Loucy (cell line): ENCODE data around the gene SAMD13.
A peak's percentile ranks its signal among the peaks of the same experiment; 100 is the strongest.

ENCODE experiments used
- H2AFZ ChIP-seq: fragments of 200-600 bp; sonication (generic); 2 replicates; pipeline ENCODE4 v1.6.0; 2016; ENCODE audit warnings: antibody characterized with exemption, mild to moderate bottlenecking, low read length, moderate library complexity
- H3F3A ChIP-seq: fragments of 200-600 bp; 2 replicates; pipeline ENCODE4 v1.6.0; 2016; ENCODE audit warnings: antibody characterized with exemption, low read depth, mild to moderate bottlenecking
- H3K27me3 ChIP-seq: fragments of 200-600 bp; sonication (generic); 2 replicates; pipeline ENCODE4 v1.6.1; 2014; ENCODE audit warnings: low read length, mild to moderate bottlenecking; ENCODE audit not compliant: insufficient read depth, poor library complexity, severe bottlenecking
- H3K36me3 ChIP-seq: fragments of 200-600 bp; sonication (generic); 2 replicates; pipeline ENCODE4 v1.6.1; 2016; ENCODE audit warnings: low read length; ENCODE audit not compliant: insufficient read depth
- H3K4me1 ChIP-seq: fragments of 200-600 bp; sonication (generic); 2 replicates; pipeline ENCODE4 v1.5.1; 2014; ENCODE audit warnings: low read length, mild to moderate bottlenecking; ENCODE audit not compliant: insufficient read depth, poor library complexity, severe bottlenecking
- H3K4me2 ChIP-seq: fragments of 200-600 bp; sonication (generic); 2 replicates; pipeline ENCODE4 v1.6.0; 2014; ENCODE audit warnings: antibody characterized with exemption, low read length, low read depth, mild to moderate bottlenecking; ENCODE audit not compliant: poor library complexity, severe bottlenecking
- H3K4me3 ChIP-seq: fragments of 200-600 bp; sonication (generic); 2 replicates; pipeline ENCODE4 v1.5.1; 2014; ENCODE audit warnings: low read length, mild to moderate bottlenecking, mixed read lengths; ENCODE audit not compliant: poor library complexity, severe bottlenecking
- H3K79me2 ChIP-seq: fragments of 200-600 bp; sonication (generic); 2 replicates; pipeline ENCODE4 v1.6.1; 2014; ENCODE audit warnings: low read length; ENCODE audit not compliant: insufficient read depth
- H3K9ac ChIP-seq: fragments of 200-600 bp; sonication (generic); 2 replicates; pipeline ENCODE4 v1.6.0; 2014; ENCODE audit warnings: mild to moderate bottlenecking, low read depth, low read length, moderate library complexity; ENCODE audit not compliant: poor library complexity, severe bottlenecking
- H3K9me2 ChIP-seq: fragments of 200-600 bp; sonication (generic); replicated peaks from 2 replicates; pipeline ENCODE4 v1.6.1; 2016; ENCODE audit warnings: low read depth, low read length, mixed read lengths
- H3K9me3 ChIP-seq: fragments of 200-600 bp; sonication (generic); 2 replicates; pipeline ENCODE4 v1.6.1; 2014; ENCODE audit warnings: mild to moderate bottlenecking, antibody characterized with exemption, low read length, low read depth; ENCODE audit not compliant: insufficient read depth
- H4K20me1 ChIP-seq: fragments of 200-600 bp; sonication (generic); 2 replicates; pipeline ENCODE4 v1.6.0; 2014; ENCODE audit warnings: antibody characterized with exemption, low read length, mild to moderate bottlenecking; ENCODE audit not compliant: insufficient read depth, poor library complexity, severe bottlenecking
- CTCF ChIP-seq: fragments of 200-600 bp; sonication (generic); conservative IDR thresholded peaks from 2 replicates; pipeline ENCODE4 v1.5.1; 2014; ENCODE audit warnings: mild to moderate bottlenecking, antibody characterized with exemption, low read length
- EZH2phosphoT487 ChIP-seq: fragments of 200-600 bp; IDR thresholded peaks from 2 replicates; pipeline ENCODE4 v1.6.1; 2018; ENCODE audit warnings: antibody characterized with exemption, mild to moderate bottlenecking, moderate library complexity, borderline replicate concordance

The SAMD13 gene

GRCh38 chr1:84297546-84298244 is 3.8 kb upstream of the SAMD13 start:
- peak overlapping the region; percentile 94 for H3K4me3 ChIP-seq
- H3K9ac ChIP-seq, result peak overlapping the region; percentile 97
- TF ChIP-seq CTCF, result no peak
- no peak for TF ChIP-seq EZH2phosphoT487
- H3K4me1 ChIP-seq, result peaks cover 69% of the 10 kb centered on the region
- no peaks in the 10 kb centered on the region for H4K20me1 ChIP-seq
- H3F3A ChIP-seq, result peaks cover 7% of the 10 kb centered on the region
- H3K9me2 ChIP-seq, result no peaks in the 10 kb centered on the region
- H3K27me3 ChIP-seq, result no peaks in the 10 kb centered on the region
- H3K79me2 ChIP-seq, result peaks cover 37% of the 10 kb centered on the region
- peaks cover 7% of the 10 kb centered on the region; the same call in 1 of the 2 replicates for H3K9me3 ChIP-seq
- peak overlapping the region; percentile 87 for H3K4me2 ChIP-seq
- no peaks in the 10 kb centered on the region for H3K36me3 ChIP-seq
- peak overlapping the region; percentile 94 for H2AFZ ChIP-seq

- Histone ChIP-seq H4K20me1 (no peaks in the 10 kb centered on the region), H3K4me1 (peaks cover 75% of the 10 kb centered on the region), H3K9me2 (no peaks in the 10 kb centered on the region), H3K9ac (peak overlapping the region; percentile 97), H3K4me3 (peak overlapping the region; percentile 94), H3F3A (peaks cover 7% of the 10 kb centered on the region), H3K27me3 (no peaks in the 10 kb centered on the region), H3K79me2 (peaks cover 40% of the 10 kb centered on the region), H2AFZ (peak overlapping the region; percentile 94), H3K4me2 (peak overlapping the region; percentile 87), H3K36me3 (no peaks in the 10 kb centered on the region), H3K9me3 (peaks cover 7% of the 10 kb centered on the region; the same call in 1 of the 2 replicates)
- no peak for TF ChIP-seq EZH2phosphoT487
- no peak for TF ChIP-seq CTCF
Observed at GRCh38 chr1:84298328-84298683, 3.2 kb upstream of the SAMD13 start.

GRCh38 chr1:84298684-84299535 is 2.6 kb upstream of the SAMD13 start:
- peaks cover 7% of the 10 kb centered on the region; the same call in 1 of the 2 replicates for H3K9me3 ChIP-seq
- TF ChIP-seq EZH2phosphoT487 (no peak), CTCF (no peak)
- H3K4me2 ChIP-seq, result peak overlapping the region; percentile 87
- peaks cover 7% of the 10 kb centered on the region for H3F3A ChIP-seq
- H2AFZ ChIP-seq, result peak overlapping the region; percentile 73
- H3K27me3 ChIP-seq, result no peaks in the 10 kb centered on the region
- H4K20me1 ChIP-seq, result no peaks in the 10 kb centered on the region
- H3K9me2 ChIP-seq, result no peaks in the 10 kb centered on the region
- H3K9ac ChIP-seq, result peak overlapping the region; percentile 97
- no peaks in the 10 kb centered on the region for H3K36me3 ChIP-seq
- H3K4me3 ChIP-seq, result peak overlapping the region; percentile 94
- H3K79me2 ChIP-seq, result peaks cover 42% of the 10 kb centered on the region
- H3K4me1 ChIP-seq, result peaks cover 78% of the 10 kb centered on the region
